Measurements from ENCODE around the gene GAST. TPM values are rescaled to one million over a fixed set of nuclear protein-coding genes. Genes with fewer than 3 reads are reported as not detected.

The GAST gene
- total and polyA plus RNA-seq, 9 of the 15 experiments (the other 6 are each of a cell fraction or from before 2014, with no cell fraction given) = not detected

- TF ChIP-seq ZNF764 (CRISPR knock-in tag; IDR thresholded peaks at IDR 0.05; ENCODE audit: low read depth) = no peak
- peak; percentile 96 for TF ChIP-seq PHF8 (IDR thresholded peaks at IDR 0.05; ENCODE audit: borderline replicate concordance, low read length)
- TF ChIP-seq ZKSCAN3 (CRISPR knock-in tag; IDR thresholded peaks at IDR 0.05) = no peak
- TF ChIP-seq ZNF780A (CRISPR knock-in tag; IDR thresholded peaks at IDR 0.05) = no peak
- TF ChIP-seq MAFK (IDR thresholded peaks at IDR 0.05; ENCODE audit: low read length) = no peak
- TF ChIP-seq PURB (CRISPR knock-in tag; IDR thresholded peaks at IDR 0.05; ENCODE audit: low read depth) = no peak
- peak; percentile 99 for TF ChIP-seq KLF1 (tag; IDR thresholded peaks at IDR 0.05)
- peak; percentile 96 for TF ChIP-seq ELF4 (CRISPR knock-in tag; IDR thresholded peaks at IDR 0.05)
- TF ChIP-seq MTF1 (CRISPR knock-in tag; IDR thresholded peaks at IDR 0.05; ENCODE audit: borderline replicate concordance) = 0 out of 2 replicates have a peak, but pooled peaks have one; percentile 71
- no peak for TF ChIP-seq GATAD2A (IDR thresholded peaks at IDR 0.05)
- no peak for TF ChIP-seq MAFG (tag; conservative IDR thresholded peaks at IDR 0.05)
- peak; percentile 48; the same call in 1 of the 2 replicates for TF ChIP-seq RNF2 (IDR thresholded peaks at IDR 0.05)
- peak; percentile 92 for TF ChIP-seq MEIS2 (IDR thresholded peaks at IDR 0.05; ENCODE audit: partially characterized antibody)
- no peak for TF ChIP-seq HMG20B (CRISPR knock-in tag; IDR thresholded peaks at IDR 0.05)
- TF ChIP-seq SP1 (CRISPR knock-in tag; IDR thresholded peaks at IDR 0.05) = peak; percentile 91
- peak; percentile 94 for TF ChIP-seq GTF2F1 (IDR thresholded peaks at IDR 0.05; ENCODE audit: low read depth, low read length)
- peak; percentile 97 for TF ChIP-seq ZBTB9 (CRISPR knock-in tag; IDR thresholded peaks at IDR 0.05)
- TF ChIP-seq STAT5B (CRISPR knock-in tag; IDR thresholded peaks at IDR 0.05) = no peak
- TF ChIP-seq CUX1 (CRISPR knock-in tag; IDR thresholded peaks at IDR 0.05) = no peak
- no peak for TF ChIP-seq NCOA4 (IDR thresholded peaks at IDR 0.05; ENCODE audit: partially characterized antibody)
- TF ChIP-seq, protein P1, sequence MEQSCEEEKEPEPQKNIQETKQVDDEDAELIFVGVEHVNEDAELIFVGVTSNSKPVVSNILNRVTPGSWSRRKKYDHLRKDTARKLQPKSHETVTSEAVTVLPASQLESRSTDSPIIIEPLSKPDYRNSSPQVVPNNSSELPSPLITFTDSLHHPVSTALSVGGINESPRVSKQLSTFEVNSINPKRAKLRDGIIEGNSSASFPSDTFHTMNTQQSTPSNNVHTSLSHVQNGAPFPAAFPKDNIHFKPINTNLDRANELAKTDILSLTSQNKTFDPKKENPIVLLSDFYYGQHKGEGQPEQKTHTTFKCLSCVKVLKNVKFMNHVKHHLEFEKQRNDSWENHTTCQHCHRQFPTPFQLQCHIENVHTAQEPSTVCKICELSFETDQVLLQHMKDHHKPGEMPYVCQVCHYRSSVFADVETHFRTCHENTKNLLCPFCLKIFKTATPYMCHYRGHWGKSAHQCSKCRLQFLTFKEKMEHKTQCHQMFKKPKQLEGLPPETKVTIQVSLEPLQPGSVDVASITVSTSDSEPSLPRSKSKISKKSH (CRISPR knock-in tag; IDR thresholded peaks at IDR 0.05) = peak; percentile 74; the same call in 1 of the 2 replicates
- TF ChIP-seq ZNF174 (CRISPR knock-in tag; IDR thresholded peaks at IDR 0.05) = no peak
- no peak for TF ChIP-seq TSC22D4 (tag; IDR thresholded peaks at IDR 0.05)
These were observed 23.3 kb upstream of the GAST start, which contains the start of gene EIF1 (continued) for GRCh38 chr17:41688641-41689496.
